Activated naive CD4-positive, alpha-beta T cell treated with anti-CD3 and anti-CD28 coated beads, Interleukin-2, amount 50 U/mL, for 72 hours (primary cell): ENCODE measurements around the gene ZC3H7A. TPM values are rescaled to one million over a fixed set of nuclear protein-coding genes. Genes with fewer than 3 reads are reported as not detected.

Experiments
- ATAC-seq, 2 donors: fragments of 150-1000 bp; cut with Tn5 transposase; 2 replicates each; pipeline ENCODE4 v1.10.0; 2021; ENCODE audit warnings: mild to moderate bottlenecking in 2 of 2, moderate library complexity in 2 of 2
- DNase-seq, 2 donors: peaks; one replicate each; pipeline ENCODE4 v3.0.0; 2021 to 2022; ENCODE audit warnings: low spot score in 2 of 2
- H3K27ac Mint-ChIP-seq, 2 donors: one replicate each; pipeline ENCODE4 v1.8.0; 2022; ENCODE audit warnings: mild to moderate bottlenecking in 2 of 2, mixed read lengths in 2 of 2
- H3K36me3 Mint-ChIP-seq, 2 donors: one replicate each; pipeline ENCODE4 v1.8.0; 2022; ENCODE audit warnings: mixed read lengths in 2 of 2
- H3K9me3 Mint-ChIP-seq, 2 donors: one replicate each; pipeline ENCODE4 v1.8.0; 2022; ENCODE audit warnings: mixed read lengths in 2 of 2
- total RNA-seq, 2 donors: library from RNA; stranded (reverse); gene quantifications; one replicate each; pipeline ENCODE4 v1.2.3, GENCODE V29; 2022

ZC3H7A gene
- total RNA-seq, 2 donors from 2014 or later = 108 to 150 TPM

DNA sequence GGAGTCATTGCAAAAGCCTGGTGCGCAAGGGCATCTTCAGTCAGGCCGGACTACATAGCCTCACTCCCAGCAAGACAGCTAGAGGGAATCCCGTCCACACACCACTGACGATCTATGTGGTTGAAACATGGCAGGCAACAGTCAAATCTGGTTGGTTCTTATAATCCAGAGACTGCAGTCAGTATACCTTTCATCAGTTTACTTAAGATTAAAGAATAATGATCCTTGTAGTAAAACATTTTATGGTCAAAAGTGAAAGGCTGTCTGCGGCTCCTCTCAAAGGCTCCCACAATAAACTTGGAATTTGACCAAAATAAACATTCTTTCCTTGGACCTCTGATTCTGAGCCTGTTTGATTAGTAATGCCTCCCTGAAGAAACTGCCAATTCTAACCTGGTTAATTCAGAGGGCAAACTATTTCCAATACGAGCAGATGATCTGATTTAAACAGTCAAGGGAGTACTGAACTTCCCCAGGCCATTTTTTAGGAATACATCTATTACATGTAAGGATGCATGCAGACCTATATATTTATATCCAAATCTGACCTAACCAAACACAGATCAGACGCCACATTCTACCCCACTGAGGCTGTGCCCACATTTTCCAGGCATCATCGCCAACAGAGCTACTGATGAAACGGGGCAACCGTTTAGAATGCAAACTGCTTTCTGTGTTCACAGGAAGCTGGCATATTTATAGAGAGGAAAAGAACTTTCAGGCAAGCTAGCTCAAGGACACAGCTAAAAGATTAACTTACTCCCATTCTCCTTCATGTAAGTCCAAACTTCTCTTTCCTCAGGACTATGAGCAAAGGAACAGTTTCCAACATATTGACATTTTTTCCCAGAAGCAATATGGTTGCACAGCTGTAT is 39.1 kb downstream of the ZC3H7A start:
- H3K36me3 Mint-ChIP-seq = peaks cover 5 to 41% of the 10 kb centered on the region in 2 donors
- H3K9me3 Mint-ChIP-seq = no peaks in the 10 kb centered on the region
- DNase-seq (no peak), ATAC-seq (no peak)
- peak overlapping the region in 1 of 2 donors; percentile 52 for H3K27ac Mint-ChIP-seq

- DNase-seq (no peak), ATAC-seq (no peak)
- Mint-ChIP-seq H3K9me3 (no peaks in the 10 kb centered on the region), H3K27ac (no peak overlapping the region), H3K36me3 (peaks cover 5 to 30% of the 10 kb centered on the region in 2 donors)
Measured at GRCh38 chr16:11756248-11756647, 40.8 kb downstream of the ZC3H7A start.

DNA sequence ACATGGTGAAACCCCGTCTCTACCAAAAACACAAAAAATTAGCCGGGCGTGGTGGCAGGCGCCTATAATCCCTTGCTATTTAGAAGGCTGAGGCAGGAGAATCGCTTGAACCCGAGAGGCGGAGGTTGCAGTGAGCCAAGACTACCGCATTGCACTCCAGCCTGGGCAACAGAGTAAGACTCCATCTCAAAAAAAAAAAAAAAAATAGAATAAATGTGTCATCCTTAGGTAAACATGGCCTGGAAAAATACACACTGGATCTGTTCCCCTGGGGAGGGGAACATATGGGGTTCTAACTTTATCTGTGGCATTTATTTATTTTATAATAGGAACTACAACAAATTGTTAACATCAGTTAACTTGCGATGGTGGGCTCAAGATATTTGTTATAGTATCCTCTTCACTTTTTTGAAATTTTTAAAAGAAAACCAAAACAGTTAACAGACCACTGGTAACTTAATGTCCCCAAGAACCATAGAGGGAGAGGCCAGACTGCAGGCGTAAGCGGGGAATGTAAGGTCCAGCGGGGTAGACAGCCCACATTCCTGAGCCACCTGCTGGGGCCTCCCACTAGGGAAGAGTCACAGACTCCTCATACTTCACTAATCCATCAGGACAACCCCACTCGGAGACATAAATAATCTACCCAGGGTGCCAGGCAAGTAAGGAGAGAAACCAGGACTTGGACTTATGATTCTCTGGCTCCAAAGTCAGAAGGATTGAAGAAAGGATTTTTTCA is 41.9 kb downstream of the ZC3H7A start:
- no peak for DNase-seq
- Mint-ChIP-seq H3K9me3 (no peaks in the 10 kb centered on the region), H3K27ac (peak overlapping the region in 1 of 2 donors; percentile 79), H3K36me3 (peaks cover 7 to 28% of the 10 kb centered on the region in 2 donors)
- no peak for ATAC-seq

- no peaks in the 10 kb centered on the region for H3K9me3 Mint-ChIP-seq
- no peak for DNase-seq
- H3K27ac Mint-ChIP-seq = peak overlapping the region; percentile 28 to 94
- no peak for ATAC-seq
- H3K36me3 Mint-ChIP-seq = peaks cover 11 to 26% of the 10 kb centered on the region in 2 donors
Measured at GRCh38 chr16:11752856-11753255, 44.2 kb downstream of the ZC3H7A start.

- no peak for DNase-seq
- ATAC-seq = no peak
- Mint-ChIP-seq H3K27ac (peak overlapping the region in 1 of 2 donors; percentile 49), H3K9me3 (no peaks in the 10 kb centered on the region), H3K36me3 (peaks cover 11 to 15% of the 10 kb centered on the region in 2 donors)
Measured at GRCh38 chr16:11750056-11750455, 47.0 kb downstream of the ZC3H7A start.

- ATAC-seq (no peak), DNase-seq (no peak)
- H3K36me3 Mint-ChIP-seq = peaks cover 11 to 18% of the 10 kb centered on the region in 2 donors
- H3K9me3 Mint-ChIP-seq = no peaks in the 10 kb centered on the region
- peak overlapping the region in 1 of 2 donors; percentile 42 for H3K27ac Mint-ChIP-seq
Measured at GRCh38 chr16:11748404-11749254, 48.4 kb downstream of the ZC3H7A start.

DNA sequence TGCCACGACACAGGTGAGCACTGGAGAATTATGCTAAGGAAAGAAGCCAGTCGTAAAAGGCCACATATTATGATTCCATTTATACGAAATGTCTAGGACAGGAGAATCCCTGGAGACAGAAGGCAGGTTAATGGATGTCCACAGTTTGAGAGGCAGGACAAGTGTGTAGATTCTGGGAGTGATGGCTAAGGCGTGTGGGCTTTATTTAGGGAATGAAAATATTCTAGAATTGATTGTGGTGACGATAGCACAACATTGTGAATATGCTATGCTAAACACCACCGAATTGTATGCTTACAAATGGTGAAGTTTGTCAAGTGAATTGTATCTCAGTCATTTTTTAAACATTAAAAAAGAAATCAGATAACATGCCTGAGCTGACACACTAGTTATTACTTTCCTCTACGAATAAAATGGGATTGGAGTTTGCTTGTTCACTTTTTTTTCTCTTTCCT is 49.1 kb downstream of the ZC3H7A start:
- no peak for DNase-seq
- Mint-ChIP-seq H3K9me3 (no peaks in the 10 kb centered on the region), H3K27ac (peak overlapping the region in 1 of 2 donors; percentile 42), H3K36me3 (peaks cover 10 to 17% of the 10 kb centered on the region in 2 donors)
- ATAC-seq = no peak

- DNase-seq (no peak), ATAC-seq (no peak)
- no peaks in the 10 kb centered on the region for H3K9me3 Mint-ChIP-seq
- peak overlapping the region; percentile 93 to 96 for H3K27ac Mint-ChIP-seq
- H3K36me3 Mint-ChIP-seq = peaks cover 10 to 13% of the 10 kb centered on the region in 2 donors
Measured at GRCh38 chr16:11744075-11744470, 53.0 kb downstream of the ZC3H7A start.

GRCh38 chr16:11743308-11744074 is 53.6 kb downstream of the ZC3H7A start:
- ATAC-seq (peak in 1 of 2 donors; percentile 34), DNase-seq (peak in 1 of 2 donors; percentile 12)
- Mint-ChIP-seq H3K36me3 (peaks cover 10 to 15% of the 10 kb centered on the region in 2 donors), H3K9me3 (no peaks in the 10 kb centered on the region), H3K27ac (peak overlapping the region; percentile 93 to 96)

DNA sequence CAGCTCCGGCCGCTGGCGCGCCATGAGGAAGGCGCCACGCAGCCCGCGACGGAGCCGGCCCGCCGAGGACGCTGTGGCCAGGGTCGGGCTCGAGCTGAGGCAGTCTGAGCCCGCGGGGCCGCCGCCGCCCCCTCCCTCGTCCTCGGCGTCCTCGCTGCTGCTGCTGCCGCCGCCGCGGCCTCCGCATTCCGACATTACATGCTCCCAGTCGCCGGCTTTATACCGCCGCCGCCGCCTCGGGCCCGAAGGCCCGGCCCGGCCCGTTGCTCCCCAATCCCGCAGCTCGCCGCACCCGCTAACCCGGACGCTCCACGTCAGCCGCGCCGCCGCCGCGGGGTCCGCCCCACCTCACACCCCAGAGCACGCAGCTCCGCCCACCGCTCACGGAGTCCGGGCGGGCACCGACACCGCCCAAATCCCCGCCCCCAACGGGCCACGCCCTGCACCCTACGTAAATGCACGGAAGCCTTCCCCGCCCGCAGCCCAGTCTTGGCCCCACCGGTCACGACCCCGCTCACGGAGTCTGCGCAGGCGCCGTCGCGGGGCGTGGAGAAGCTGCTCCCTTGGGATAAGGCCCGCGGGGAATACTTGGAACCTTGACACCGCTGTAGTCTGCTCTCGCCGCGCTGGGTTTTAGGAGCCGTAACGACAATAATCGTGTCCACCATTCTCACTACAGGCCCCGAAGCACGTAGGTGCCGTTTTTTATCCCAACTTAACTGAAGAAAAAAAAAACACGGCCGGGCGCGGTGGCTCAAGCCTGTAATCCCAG is 54.3 kb downstream of the ZC3H7A start, which contains the start of gene TXNDC11:
TXNDC11 (minus strand) TSS at position 322 of the 772 bp plus-strand sequence; CDS start at position 195, 127 bp downstream.
- DNase-seq = peak; percentile 99 to 100
- Mint-ChIP-seq H3K9me3 (no peaks in the 10 kb centered on the region), H3K27ac (peak within 1 kb of the TSS; percentile 96 to 99), H3K36me3 (peaks cover 15 to 21% of the 10 kb centered on the region in 2 donors)
- peak; percentile 94 to 96 for ATAC-seq

GRCh38 chr16:11742093-11742535 is 54.9 kb downstream of the ZC3H7A start:
- peaks cover 16 to 24% of the 10 kb centered on the region in 2 donors for H3K36me3 Mint-ChIP-seq
- peak overlapping the region; percentile 96 to 99 for H3K27ac Mint-ChIP-seq
- H3K9me3 Mint-ChIP-seq = no peaks in the 10 kb centered on the region
- peak; percentile 53 to 76 for DNase-seq
- peak; percentile 15 to 27 for ATAC-seq

DNA sequence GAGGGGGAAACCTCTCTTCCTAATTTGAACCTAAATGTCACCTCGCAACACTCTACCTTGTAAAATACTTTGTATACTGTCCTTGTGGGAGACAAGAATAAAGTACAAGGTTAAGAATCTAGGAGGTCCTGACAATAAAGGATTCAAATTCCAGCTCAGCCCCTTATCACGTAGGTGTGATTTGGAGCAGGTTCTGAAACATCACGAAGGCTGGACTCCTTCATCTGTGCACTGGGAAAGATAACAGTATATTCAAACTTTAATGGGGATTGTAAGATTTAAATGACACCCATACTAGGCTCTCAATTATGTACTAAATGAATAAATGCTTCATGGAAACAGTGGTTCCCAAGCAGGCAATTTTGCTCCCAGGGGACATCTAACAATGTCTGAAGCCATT is 56.5 kb downstream of the ZC3H7A start:
- ATAC-seq (no peak), DNase-seq (no peak)
- H3K36me3 Mint-ChIP-seq = peaks cover 24 to 39% of the 10 kb centered on the region in 2 donors
- peak overlapping the region in 1 of 2 donors; percentile 96 for H3K27ac Mint-ChIP-seq
- no peaks in the 10 kb centered on the region for H3K9me3 Mint-ChIP-seq

GRCh38 chr16:11738742-11739544 is 58.1 kb downstream of the ZC3H7A start:
- DNase-seq = no peak
- Mint-ChIP-seq H3K9me3 (no peaks in the 10 kb centered on the region), H3K27ac (peak overlapping the region in 1 of 2 donors; percentile 4), H3K36me3 (peaks cover 24 to 43% of the 10 kb centered on the region in 2 donors)
- ATAC-seq = peak in 1 of 2 donors; percentile 5

GRCh38 chr16:11737713-11738112 is 59.3 kb downstream of the ZC3H7A start:
- DNase-seq (no peak), ATAC-seq (no peak)
- peaks cover 24 to 47% of the 10 kb centered on the region in 2 donors for H3K36me3 Mint-ChIP-seq
- no peaks in the 10 kb centered on the region for H3K9me3 Mint-ChIP-seq
- H3K27ac Mint-ChIP-seq = peak overlapping the region in 1 of 2 donors; percentile 73
